NCI-H1105 treated with DMSO at 0.1 percent for 48 hours (cell line): ENCODE data around the gene ZGLP1.
"Not testable (repeated sequence)": the region's sequence is repeated elsewhere in the genome, so short reads cannot be mapped to it uniquely, and the experiment has no call there.

Experiments
- DNase-seq: peaks from one replicate; lab custom pipeline; 2025; lab: John Stamatoyannopoulos, UW

Gene ZGLP1

GRCh38 chr19:10309423-10309822, at the start of gene ZGLP1:
Gene ZGLP1, minus strand, starts transcription at chr19:10309815.
- DNase-seq: no peak

- DNase-seq: no peak
These were observed 46.8 kb upstream of the ZGLP1 start for GRCh38 chr19:10356431-10356830.

GRCh38 chr19:10353793-10354391, 44.3 kb upstream of the ZGLP1 start:
- DNase-seq: no peak

DNA sequence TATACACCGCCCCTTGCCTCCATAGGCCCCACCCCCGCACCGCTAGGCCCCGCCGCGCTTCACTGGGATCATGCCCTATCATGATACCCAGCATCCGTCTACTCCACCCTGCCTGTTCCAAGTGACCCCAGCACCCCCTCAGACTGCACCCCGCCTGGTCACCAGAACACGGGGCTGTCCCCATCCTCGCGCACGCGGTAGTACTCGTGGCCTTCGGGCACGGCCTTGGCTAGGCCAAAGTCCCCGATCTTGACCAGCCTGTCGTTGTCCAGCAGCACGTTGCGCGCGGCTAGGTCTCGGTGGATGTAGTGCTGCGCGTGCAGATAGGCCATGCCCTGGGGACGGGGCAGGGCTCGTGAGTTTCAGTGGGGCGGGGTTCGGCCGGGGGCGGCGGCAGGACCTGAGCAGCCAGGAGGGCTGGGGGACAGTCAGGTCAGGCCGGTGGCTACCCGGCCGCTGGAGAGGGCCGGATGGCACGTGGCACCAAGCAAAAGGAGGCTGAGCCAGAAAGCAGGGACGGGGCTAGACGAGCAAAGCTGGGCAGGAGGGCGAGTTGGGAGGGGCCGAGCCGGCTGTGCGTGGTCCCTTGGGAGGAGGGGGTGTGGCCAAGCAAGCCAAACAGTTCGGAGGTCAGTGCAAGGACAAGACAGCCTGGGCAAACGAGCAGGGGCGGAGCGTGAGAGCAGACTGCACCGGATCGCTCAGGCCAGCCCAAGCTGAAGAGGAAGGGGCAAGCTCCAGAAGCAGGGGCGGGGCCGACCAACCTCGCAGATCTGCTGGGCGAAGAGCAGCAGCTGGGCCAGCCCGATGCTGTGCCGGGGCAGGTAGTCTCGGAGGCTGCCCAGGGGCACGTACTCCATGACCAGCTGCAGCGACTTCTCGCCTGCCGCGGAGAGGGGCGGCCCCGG, 43.4 kb upstream of the ZGLP1 start:
- no peak for DNase-seq

- no peak for DNase-seq
These were observed 36.9 kb upstream of the ZGLP1 start for GRCh38 chr19:10346509-10346908.

- DNase-seq: no peak
These were observed 35.2 kb upstream of the ZGLP1 start for GRCh38 chr19:10344780-10345179.

DNA sequence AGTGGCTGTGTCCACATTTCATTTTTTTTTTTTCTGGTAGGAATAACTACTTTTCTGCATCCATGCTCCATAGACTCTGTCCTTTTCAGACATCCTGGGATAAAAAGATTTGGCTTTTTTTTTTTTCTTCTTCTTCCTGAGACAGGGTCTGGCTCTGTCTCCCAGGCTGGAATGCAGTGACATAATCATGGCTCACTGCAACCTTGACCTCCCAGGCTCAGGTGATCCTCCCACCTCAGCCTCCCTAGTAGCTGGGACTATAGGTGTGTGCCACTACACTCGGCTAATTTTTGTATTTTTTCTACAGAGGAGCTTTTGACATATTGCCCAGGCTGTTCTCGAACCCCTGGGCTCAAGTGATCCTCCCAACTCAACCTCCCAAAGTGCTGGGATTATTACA, 33.9 kb upstream of the ZGLP1 start:
- DNase-seq: no peak

DNA sequence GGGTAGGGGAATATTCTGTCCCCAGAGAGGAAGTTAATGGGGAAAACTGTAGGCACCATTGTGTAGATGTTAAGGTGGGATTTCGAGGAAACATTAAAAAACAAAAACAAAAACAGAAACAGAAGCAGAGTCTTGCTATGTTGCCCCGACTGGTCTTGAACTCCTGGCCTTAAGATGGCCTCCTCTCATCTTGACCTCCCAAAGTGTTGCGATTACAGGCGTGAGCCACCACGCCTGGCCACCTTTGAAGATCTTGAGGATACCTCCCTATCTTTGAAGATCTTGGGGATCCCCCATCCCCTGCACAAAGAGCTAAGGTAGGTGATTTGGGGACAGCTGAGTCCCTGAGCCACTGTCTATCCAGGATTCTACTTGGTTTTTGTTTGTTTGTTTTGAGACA, 30.4 kb upstream of the ZGLP1 start:
- DNase-seq: no peak

GRCh38 chr19:10339380-10339960, 29.9 kb upstream of the ZGLP1 start, which contains the start of gene ICAM3:
Gene ICAM3, minus strand, starts transcription at chr19:10339624. Its CDS starts 10 bp downstream, at chr19:10339614.
- DNase-seq: no peak

DNA sequence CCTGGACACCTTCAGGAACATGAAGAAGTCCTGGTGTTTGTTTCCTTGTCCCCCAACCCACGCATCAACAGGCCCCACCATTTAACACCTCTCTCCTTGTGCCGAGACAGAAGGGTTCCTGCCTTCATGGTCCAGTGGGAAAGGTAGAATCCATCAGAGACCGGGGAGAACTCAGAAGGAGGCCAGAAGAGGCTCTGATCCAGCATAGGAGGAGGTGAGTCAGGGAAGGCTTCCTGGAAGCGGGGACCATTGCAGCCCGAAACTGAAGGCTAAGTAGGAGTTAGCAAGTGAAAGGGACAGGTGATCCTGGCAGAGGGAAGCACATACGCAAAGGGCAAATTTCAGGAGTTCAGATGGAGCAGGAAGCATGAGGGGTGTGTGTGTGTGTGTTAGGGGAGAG, 29.3 kb upstream of the ZGLP1 start:
- no peak for DNase-seq

GRCh38 chr19:10336725-10337124, 27.1 kb upstream of the ZGLP1 start:
- DNase-seq: not testable (repeated sequence)

- no peak for DNase-seq
These were observed 25.9 kb upstream of the ZGLP1 start for GRCh38 chr19:10335352-10335985.

- peak; percentile 49 for DNase-seq
These were observed 25.2 kb upstream of the ZGLP1 start for GRCh38 chr19:10334588-10335351.

GRCh38 chr19:10333758-10334587, 24.4 kb upstream of the ZGLP1 start:
- no peak for DNase-seq

DNA sequence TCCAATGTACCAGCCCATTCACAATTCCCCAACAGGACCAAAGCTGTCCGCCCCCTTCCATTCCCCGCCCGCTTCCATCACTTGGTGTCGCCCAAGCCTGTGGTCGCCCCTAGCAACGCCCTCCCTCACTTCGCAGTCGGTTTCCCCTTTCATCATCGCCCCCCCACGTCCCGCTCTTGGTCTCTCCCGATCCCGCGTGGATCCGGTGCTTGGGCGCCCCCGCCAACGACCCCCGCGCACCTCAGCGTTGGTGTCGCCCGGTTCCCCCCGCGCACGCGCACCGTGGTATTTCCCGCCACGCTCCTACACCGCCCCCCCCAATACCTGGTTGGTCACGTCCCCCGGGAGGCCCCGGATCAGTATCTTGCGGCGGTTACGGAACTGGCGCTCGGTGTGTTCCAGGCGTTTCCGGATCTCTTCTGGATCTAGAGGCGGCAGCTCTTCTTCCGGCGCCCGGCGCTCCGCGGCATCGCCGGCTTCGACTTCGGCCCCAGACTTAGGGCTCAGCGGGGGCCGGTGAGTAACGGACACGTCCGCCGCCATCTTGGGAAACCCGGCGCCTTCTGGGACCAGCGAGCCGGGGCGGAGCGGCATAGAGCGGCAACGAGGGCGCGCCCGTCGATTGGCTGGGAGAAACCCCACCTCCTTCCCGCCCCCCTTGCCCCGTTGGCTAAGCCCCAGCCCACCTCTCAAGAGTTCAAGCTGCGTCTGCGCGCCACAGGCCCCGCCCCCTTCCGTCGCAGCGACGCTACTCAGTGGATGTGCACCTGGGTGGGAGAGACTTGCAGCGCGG, 23.5 kb upstream of the ZGLP1 start, which contains the start of gene RAVER1:
TSS of gene RAVER1 (minus strand) at position 565 of the 793 bp plus-strand sequence. CDS start at position 543, 22 bp downstream.
- peak; percentile 95 for DNase-seq

- no peak for DNase-seq
These were observed 22.7 kb upstream of the ZGLP1 start for GRCh38 chr19:10332158-10332964.

GRCh38 chr19:10329555-10329954, 19.9 kb upstream of the ZGLP1 start:
- DNase-seq: no peak

- no peak for DNase-seq
These were observed 19.2 kb upstream of the ZGLP1 start for GRCh38 chr19:10328558-10329429.
